PC-3 (cell line): ENCODE results near the gene SP3. TPM values are rescaled to one million over a fixed set of nuclear protein-coding genes. Genes with fewer than 3 reads are reported as not detected.
A peak's percentile ranks its signal among the peaks of the same experiment; 100 is the strongest.

Experiments used
- ATAC-seq: fragments of 200-7000 bp; cut with Tn5 transposase; 2 replicates; pipeline ENCODE4 v1.9.1; 2020; ENCODE audit warnings: mild to moderate bottlenecking, moderate library complexity
- BruUV-seq: library from RNA; stranded (reverse); fragments of 400-500 nt; replicated peaks from 2 replicates; lab custom pipeline; 2021; lab: Mats Ljungman, UMichigan
- CTCF ChIA-PET: fragments of 300-600 bp; sonication (Branson Sonifier 250); formaldehyde crosslinking; loops from one replicate; lab custom pipeline; 2022; ENCODE audit warnings: antibody characterized with exemption; lab: Charles Lee
- POLR2A ChIA-PET: fragments of 300-600 bp; sonication (Branson Sonifier 250); formaldehyde crosslinking; loops from one replicate; lab custom pipeline; 2022; ENCODE audit warnings: antibody characterized with exemption; ENCODE audit not compliant: unreplicated experiment; lab: Charles Lee
- DNase-seq: peaks from one replicate; pipeline ENCODE4 v3.0.0-alpha.2; 2015
- H2AFZ ChIP-seq: fragments of 300-600 bp; sonication (generic); 2 replicates; pipeline ENCODE4 v1.6.0; 2016; ENCODE audit warnings: antibody characterized with exemption, low read length
- H3F3A ChIP-seq: fragments of 300-600 bp; sonication (generic); one replicate; pipeline ENCODE4 v1.6.0; 2017; ENCODE audit warnings: antibody characterized with exemption, low read length, control low read depth, mild to moderate bottlenecking; ENCODE audit not compliant: unreplicated experiment
- H3K27ac ChIP-seq: fragments of 300-600 bp; sonication (generic); 2 replicates; pipeline ENCODE4 v1.5.1; 2016; ENCODE audit warnings: mild to moderate bottlenecking, low read length
- H3K27me3 ChIP-seq: fragments of 300-600 bp; sonication (generic); 2 replicates; pipeline ENCODE4 v1.6.1; 2016; ENCODE audit warnings: low read length, mixed read lengths
- H3K36me3 ChIP-seq: fragments of 300-600 bp; sonication (generic); 2 replicates; pipeline ENCODE4 v1.6.1; 2016; ENCODE audit warnings: low read depth, mixed run types, low read length, mixed read lengths
- H3K4me1 ChIP-seq: fragments of 300-600 bp; sonication (generic); 2 replicates; pipeline ENCODE4 v1.5.1; 2016; ENCODE audit warnings: low read length; ENCODE audit not compliant: insufficient read depth
- H3K4me2 ChIP-seq: fragments of 300-600 bp; sonication (generic); 2 replicates; pipeline ENCODE4 v1.6.0; 2016; ENCODE audit warnings: low read length
- H3K4me3 ChIP-seq: fragments of 300-600 bp; sonication (generic); 2 replicates; pipeline ENCODE4 v1.5.1; 2016; ENCODE audit warnings: mild to moderate bottlenecking, low read length, mixed read lengths
- H3K79me2 ChIP-seq: fragments of 300-600 bp; sonication (generic); 2 replicates; pipeline ENCODE4 v1.6.1; 2017; ENCODE audit warnings: low read length, mixed read lengths
- H3K9ac ChIP-seq: fragments of 300-600 bp; sonication (generic); 2 replicates; pipeline ENCODE4 v1.6.0; 2016; ENCODE audit warnings: mild to moderate bottlenecking, low read length
- H3K9me2 ChIP-seq: fragments of 300-600 bp; sonication (generic); replicated peaks from 2 replicates; pipeline ENCODE4 v1.6.1; 2016; ENCODE audit warnings: mixed run types, low read length, mixed read lengths
- H3K9me3 ChIP-seq: fragments of 300-600 bp; sonication (generic); 2 replicates; pipeline ENCODE4 v1.6.1; 2016; ENCODE audit warnings: low read length, mixed read lengths
- H4K20me1 ChIP-seq: fragments of 300-600 bp; sonication (generic); 2 replicates; pipeline ENCODE4 v1.6.1; 2016; ENCODE audit warnings: low read length, mixed read lengths
- EZH2 ChIP-seq: fragments of 300-600 bp; sonication (generic); IDR thresholded peaks from one replicate; pipeline ENCODE4 v1.6.1; 2017; ENCODE audit warnings: antibody characterized with exemption, mild to moderate bottlenecking, low read length; ENCODE audit not compliant: unreplicated experiment
- EZH2phosphoT487 ChIP-seq: fragments of 300-600 bp; sonication (generic); IDR thresholded peaks from 2 replicates; pipeline ENCODE4 v1.6.1; 2018; ENCODE audit warnings: mild to moderate bottlenecking, antibody characterized with exemption, low read length, borderline replicate concordance
- intact Hi-C: fragments of 100-400 bp; cut with micrococcal nuclease; formaldehyde crosslinking; loops from 2 replicates; pipeline ENCODE4 v1.9.0; 2023
- total RNA-seq: library from RNA; depleted of rRNA; stranded (reverse); fragments of >200 nt; gene quantifications from 2 replicates; pipeline ENCODE4 v1.2.3, GENCODE V29; 2014
- TF ChIP-seq, protein P1 (sequence below): fragments of 300-600 bp; sonication (generic); conservative IDR thresholded peaks from 2 replicates; pipeline ENCODE4 v1.5.1; 2017; ENCODE audit warnings: antibody characterized with exemption, low read depth, mild to moderate bottlenecking, low read length

SP3 gene
- total RNA-seq, 1 experiment from 2014 or later: 117 TPM

DNA sequence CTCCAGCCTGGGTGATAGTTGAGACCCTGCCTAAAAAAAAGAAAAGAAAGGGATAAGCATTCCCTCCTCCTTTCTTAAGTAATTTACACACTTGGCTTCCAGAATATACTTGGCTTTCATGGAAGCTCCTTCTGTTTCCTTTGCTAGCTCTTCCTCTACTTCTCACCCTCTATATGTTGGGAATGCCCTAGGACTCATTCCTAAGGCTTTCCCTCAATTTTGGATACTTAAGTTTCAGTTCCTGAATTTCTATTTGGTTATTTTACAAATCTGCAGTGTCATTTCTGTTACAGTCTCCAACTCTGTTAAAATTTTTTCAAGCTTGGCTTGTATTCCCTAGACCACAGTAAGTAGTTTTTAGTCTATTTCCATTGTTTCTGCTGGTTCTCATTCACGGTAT, 23.6 kb downstream of the SP3 start:
- DNase-seq (no peak), ATAC-seq (no peak)
- no peaks in the 10 kb centered on the region for H3K36me3 ChIP-seq
- no peak overlapping the region for H3K9ac ChIP-seq
- CTCF ChIA-PET: no interaction called here
- POLR2A ChIA-PET: no interaction called here
- no peaks in the 10 kb centered on the region for H3K9me2 ChIP-seq
- peaks cover 52% of the 10 kb centered on the region for H3K4me1 ChIP-seq
- no peaks in the 10 kb centered on the region for H3K27me3 ChIP-seq
- H3K4me3 ChIP-seq: no peak overlapping the region
- H3K4me2 ChIP-seq: no peak overlapping the region
- no peaks in the 10 kb centered on the region for H3F3A ChIP-seq
- intact Hi-C loops: no loop called here
- no peak overlapping the region for H2AFZ ChIP-seq
- BruUV-seq: no TSS peak
- TF ChIP-seq, protein P1, sequence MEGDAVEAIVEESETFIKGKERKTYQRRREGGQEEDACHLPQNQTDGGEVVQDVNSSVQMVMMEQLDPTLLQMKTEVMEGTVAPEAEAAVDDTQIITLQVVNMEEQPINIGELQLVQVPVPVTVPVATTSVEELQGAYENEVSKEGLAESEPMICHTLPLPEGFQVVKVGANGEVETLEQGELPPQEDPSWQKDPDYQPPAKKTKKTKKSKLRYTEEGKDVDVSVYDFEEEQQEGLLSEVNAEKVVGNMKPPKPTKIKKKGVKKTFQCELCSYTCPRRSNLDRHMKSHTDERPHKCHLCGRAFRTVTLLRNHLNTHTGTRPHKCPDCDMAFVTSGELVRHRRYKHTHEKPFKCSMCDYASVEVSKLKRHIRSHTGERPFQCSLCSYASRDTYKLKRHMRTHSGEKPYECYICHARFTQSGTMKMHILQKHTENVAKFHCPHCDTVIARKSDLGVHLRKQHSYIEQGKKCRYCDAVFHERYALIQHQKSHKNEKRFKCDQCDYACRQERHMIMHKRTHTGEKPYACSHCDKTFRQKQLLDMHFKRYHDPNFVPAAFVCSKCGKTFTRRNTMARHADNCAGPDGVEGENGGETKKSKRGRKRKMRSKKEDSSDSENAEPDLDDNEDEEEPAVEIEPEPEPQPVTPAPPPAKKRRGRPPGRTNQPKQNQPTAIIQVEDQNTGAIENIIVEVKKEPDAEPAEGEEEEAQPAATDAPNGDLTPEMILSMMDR: no peak
- TF ChIP-seq EZH2phosphoT487 (no peak), EZH2 (no peak)
- no peak overlapping the region for H3K27ac ChIP-seq
- no peaks in the 10 kb centered on the region for H3K9me3 ChIP-seq
- H3K79me2 ChIP-seq: peaks cover 100% of the 10 kb centered on the region
- peaks cover 36% of the 10 kb centered on the region for H4K20me1 ChIP-seq

DNA sequence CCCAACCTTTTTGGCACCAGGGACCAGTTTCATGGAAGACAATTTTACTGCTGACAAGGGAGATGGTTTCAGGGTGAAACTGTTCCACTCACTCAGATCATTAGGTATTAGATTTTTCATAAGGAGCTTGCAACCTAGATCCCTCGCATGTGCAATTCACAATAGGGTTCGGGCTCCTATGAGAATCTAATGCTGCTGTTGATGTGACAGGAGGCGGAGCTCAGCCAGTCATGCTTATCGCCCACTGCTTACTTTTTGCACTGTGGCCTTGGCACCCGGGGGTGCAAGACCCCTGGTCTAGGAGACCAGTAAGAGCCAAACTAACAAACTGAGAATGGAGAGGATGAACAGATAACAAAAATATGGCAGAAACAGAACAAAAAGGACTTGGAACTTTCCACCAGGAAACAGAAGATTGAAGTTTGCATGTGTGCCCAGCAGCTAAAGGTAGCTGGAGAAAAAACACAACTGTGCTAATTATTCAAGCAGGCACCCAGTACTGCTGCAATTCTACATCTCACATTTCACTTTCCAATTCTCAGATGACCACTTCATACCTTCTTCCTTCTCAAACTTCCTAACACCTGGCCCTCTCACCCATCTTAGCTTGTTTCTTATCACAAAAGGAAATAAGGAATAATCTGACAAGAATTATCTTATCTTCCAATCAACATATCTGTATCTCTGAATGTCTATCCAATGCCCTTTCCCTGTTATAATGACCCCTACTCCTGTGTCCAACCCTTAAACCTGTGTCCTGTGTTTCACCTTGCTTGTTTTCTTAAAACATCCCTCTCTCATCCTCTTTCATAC, 24.8 kb downstream of the SP3 start:
- intact Hi-C loops: no loop called here
- no TSS peak for BruUV-seq
- Histone ChIP-seq H3K27ac (peak overlapping the region; percentile 69), H3K36me3 (no peaks in the 10 kb centered on the region), H3K9ac (no peak overlapping the region), H3K4me1 (peaks cover 53% of the 10 kb centered on the region), H2AFZ (no peak overlapping the region), H3K9me3 (no peaks in the 10 kb centered on the region), H3K27me3 (no peaks in the 10 kb centered on the region), H3K4me2 (peak overlapping the region; percentile 32), H3K79me2 (peaks cover 100% of the 10 kb centered on the region), H4K20me1 (peaks cover 38% of the 10 kb centered on the region), H3K9me2 (no peaks in the 10 kb centered on the region), H3K4me3 (no peak overlapping the region), H3F3A (no peaks in the 10 kb centered on the region)
- TF ChIP-seq, protein P1: no peak
- no peak for TF ChIP-seq EZH2
- no peak for TF ChIP-seq EZH2phosphoT487
- no peak; the same call in 1 of the 2 replicates for ATAC-seq
- DNase-seq: no peak
- ChIA-PET POLR2A (no interaction called here), CTCF (no interaction called here)

DNA sequence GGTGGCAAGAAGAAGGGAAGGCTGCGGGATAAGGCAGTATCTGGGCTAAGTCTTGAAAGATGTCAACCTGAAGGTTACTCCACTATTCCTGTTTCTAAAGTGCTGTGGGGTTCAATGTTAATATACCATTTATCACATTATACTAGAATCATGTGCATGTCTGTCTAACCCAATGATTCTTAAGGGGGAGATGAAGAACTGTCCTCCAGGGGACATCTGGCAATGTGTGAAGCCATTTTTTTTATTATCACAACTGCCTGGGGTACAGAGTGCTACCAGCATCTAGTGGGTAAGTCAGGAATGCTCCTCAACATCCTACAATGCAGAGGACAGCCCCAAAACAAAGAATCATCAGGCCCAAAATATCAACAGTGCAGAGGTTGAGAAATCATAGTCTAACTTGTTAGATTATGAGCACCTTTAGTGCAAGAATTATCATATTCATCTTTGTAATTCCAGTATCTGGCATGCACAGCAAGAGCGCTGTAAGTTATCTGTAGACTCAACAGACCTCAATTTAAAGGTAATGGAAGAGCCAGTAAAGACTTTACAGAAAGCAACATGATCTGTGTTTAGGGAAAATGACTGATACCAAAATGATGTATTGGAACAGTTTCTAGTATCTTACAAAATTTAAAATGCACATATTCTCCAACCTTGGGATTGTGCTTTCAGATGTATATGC, 26.3 kb downstream of the SP3 start:
- H3K36me3 ChIP-seq: 0 out of 2 replicates have a peak, but pooled peaks cover 3% of the 10 kb centered on the region
- peaks cover 54% of the 10 kb centered on the region for H3K4me1 ChIP-seq
- H3K79me2 ChIP-seq: peaks cover 100% of the 10 kb centered on the region
- no peak overlapping the region for H3K4me2 ChIP-seq
- no peaks in the 10 kb centered on the region for H3K9me2 ChIP-seq
- no peak overlapping the region for H3K4me3 ChIP-seq
- BruUV-seq: no TSS peak
- no peaks in the 10 kb centered on the region for H3K27me3 ChIP-seq
- H2AFZ ChIP-seq: no peak overlapping the region
- intact Hi-C loops: no loop called here
- ChIA-PET POLR2A (no interaction called here), CTCF (no interaction called here)
- H3K9ac ChIP-seq: no peak overlapping the region
- ATAC-seq (no peak), DNase-seq (no peak)
- no peaks in the 10 kb centered on the region for H3K9me3 ChIP-seq
- peaks cover 44% of the 10 kb centered on the region for H4K20me1 ChIP-seq
- TF ChIP-seq EZH2: no peak
- TF ChIP-seq EZH2phosphoT487: no peak
- TF ChIP-seq, protein P1: no peak
- no peaks in the 10 kb centered on the region for H3F3A ChIP-seq
- H3K27ac ChIP-seq: no peak overlapping the region
